AG09319 (cell line): ENCODE results near the gene KRT35.

Source experiments
- DNase-seq: peaks from one replicate; pipeline ENCODE4 v3.0.0-alpha.2; 2010; ENCODE audit warnings: low read depth; ENCODE audit errors: extremely low read depth
- CTCF ChIP-seq: IDR thresholded peaks from 2 replicates; pipeline ENCODE4 v1.5.1; 2011; ENCODE audit warnings: low read depth, mild to moderate bottlenecking, inconsistent platforms, low read length, moderate library complexity

Gene KRT35

GRCh38 chr17:41492351-41492750 is 11.4 kb upstream of the KRT35 start:
- no peak for DNase-seq
- no peak for TF ChIP-seq CTCF

DNA sequence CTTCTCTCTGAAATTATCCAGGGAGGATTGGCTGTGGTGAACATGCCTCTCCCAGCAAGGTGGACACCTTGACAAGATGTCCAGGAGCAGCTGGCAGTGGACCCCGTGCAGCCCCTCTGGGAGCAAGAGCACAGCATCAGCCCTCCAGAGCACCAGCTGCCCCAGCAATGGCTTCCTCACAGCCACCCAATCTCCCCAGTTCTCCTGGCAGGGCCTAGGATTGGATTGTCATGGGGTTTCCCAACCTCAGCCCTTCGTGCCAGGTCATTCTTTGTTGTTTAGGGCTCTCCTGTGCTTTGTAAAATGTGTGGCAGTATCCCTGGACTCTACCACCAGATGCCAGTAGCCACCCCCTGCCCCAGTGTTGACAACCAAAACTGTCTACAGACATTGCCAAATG is 10.5 kb upstream of the KRT35 start:
- TF ChIP-seq CTCF, result no peak
- no peak for DNase-seq

DNA sequence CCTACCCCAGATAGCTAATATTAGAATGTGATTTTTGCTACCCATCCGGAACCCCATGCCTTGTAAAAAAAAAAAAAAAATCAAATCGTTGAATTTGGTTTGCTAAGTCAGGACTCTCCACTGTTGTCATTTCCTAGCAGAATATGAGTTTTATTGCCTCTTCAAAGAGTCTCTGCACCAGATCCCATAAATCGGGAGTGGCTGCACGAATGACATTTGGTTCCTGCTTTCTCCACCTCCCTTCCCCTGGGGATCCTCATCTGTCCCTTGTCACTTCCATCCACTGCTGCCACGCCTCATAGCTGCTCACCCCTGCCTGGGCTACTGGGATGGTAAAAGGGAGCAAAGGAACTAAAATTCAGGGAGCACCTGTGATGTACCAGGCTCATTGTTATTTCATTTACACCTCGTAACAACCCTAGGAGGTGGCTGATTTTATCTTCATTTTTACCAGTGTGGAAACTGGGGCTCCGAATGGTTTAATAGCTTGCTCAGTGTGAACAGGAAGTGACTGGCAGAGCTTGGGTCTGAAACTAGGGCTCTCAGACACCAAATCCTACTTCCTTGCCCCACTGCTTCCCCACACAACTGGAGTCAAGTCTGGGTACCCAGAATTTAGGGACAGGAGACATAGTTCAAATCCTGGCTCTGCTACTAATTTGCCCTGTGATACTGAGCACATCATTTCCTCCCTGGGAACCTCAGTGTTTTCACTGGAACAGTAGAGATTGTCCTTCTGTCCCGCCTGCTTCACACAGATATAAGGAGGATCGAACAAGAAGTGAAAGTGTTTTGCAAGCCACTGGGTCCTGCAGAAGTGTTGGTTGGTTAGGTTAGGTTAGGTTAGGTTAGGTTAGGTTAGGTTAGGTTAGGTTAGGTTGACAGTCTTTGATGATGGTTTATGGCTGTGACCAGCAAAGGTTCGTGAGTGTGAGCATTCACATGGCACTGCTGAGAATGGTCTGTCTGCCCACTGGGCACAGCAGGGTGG is 9.3 kb upstream of the KRT35 start:
- DNase-seq, result no peak
- TF ChIP-seq CTCF, result no peak

GRCh38 chr17:41489531-41489930 is 8.6 kb upstream of the KRT35 start, which contains the start of gene KRT36:
Gene KRT36, minus strand, starts transcription at chr17:41489910. Its CDS starts 46 bp downstream, at chr17:41489864.
- no peak for TF ChIP-seq CTCF
- no peak for DNase-seq

DNA sequence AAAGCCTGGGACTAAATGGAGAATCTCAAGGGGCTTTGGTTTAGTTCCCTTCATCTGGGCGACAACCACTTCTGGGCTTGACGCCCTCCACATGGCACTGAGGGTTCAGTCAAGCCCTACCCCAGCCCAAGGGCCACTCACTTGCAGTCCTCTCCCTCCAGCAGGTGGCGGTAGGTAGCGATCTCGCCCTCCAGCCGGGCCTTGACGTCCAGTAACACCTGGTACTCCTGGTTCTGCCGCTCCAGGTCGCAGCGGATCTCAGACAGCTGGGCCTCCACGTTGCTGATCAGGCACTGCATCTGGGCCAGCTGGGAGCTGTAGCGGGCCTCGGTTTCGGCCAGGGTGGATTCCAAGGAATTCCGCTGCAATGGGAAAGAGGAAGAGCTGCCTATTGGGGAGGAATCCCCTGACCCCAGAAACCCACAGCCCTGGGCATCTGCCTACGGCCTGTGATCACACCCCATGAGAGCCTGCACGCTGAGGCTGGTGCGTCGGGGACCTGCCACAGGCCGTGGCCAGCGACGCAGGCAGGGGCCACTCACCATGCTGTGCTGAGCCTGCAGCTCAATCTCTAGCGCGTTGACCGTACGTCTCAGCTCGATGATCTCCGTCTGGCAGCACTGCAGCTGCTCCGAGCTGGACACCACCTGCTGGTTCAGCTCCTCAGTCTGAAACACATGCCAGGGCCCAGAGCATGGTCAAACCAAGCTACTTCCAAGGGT is 6.0 kb upstream of the KRT35 start:
- no peak for DNase-seq
- TF ChIP-seq CTCF, result peak; percentile 4

DNA sequence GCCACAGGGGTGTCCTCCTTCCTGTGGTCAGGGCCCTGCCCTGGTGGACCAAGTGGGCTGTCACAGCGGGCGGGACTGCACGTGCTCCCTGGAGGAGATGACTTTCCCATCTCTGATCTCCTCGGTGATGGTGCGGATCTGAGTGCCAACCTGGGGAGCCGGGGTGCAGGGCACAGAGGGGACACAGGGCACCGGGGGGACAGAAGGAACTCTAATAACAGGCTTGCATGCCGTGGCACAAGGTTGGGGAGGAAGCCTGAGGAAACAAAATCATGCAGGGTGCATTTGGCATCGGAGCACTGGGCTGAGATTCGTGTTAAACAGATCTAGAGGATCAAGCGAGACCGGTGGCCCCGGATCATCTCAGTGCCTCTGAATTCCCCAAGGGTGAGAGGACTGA is 5.4 kb upstream of the KRT35 start:
- DNase-seq, result no peak
- no peak for TF ChIP-seq CTCF
